Measurements from ENCODE around the gene TAOK2.

DNA sequence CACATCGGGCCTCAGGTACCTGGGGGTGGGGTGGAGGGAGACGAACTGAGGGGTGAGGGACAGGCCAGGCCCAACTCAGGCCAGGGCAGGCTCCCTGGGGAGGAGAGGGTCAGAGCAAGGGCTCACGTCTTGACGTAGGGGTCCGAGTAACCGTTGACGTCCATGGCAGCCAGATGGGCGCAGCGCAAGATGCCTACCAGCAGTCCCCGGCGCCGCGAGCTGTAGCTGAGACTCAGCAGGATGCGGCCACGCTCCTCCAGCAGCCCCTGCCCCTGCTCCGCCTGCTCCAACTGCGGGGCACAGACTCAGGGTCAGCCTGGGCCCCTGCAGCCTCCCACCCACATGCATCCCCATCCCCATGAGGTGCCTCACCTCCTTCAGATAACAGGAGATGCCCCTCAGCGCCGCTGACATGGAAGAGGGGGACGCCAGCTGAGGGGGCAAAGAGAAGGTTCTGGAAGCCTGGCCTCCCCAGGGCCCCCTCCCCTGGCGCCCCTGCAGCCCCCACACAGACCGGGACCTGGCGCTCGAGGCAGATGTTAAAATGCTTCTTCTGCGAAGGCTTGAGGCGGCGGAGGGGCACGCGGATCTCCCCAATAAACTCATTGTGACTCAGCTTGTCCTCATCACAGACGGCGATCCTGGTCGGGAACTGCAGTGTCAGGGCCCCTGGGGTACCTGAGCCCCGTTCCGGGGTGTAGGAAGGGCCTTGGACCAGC, 33.1 kb downstream of the TAOK2 start:
- no peak for TF ChIP-seq POLR2A (IDR thresholded peaks at IDR 0.05)
- TF ChIP-seq, protein P1, sequence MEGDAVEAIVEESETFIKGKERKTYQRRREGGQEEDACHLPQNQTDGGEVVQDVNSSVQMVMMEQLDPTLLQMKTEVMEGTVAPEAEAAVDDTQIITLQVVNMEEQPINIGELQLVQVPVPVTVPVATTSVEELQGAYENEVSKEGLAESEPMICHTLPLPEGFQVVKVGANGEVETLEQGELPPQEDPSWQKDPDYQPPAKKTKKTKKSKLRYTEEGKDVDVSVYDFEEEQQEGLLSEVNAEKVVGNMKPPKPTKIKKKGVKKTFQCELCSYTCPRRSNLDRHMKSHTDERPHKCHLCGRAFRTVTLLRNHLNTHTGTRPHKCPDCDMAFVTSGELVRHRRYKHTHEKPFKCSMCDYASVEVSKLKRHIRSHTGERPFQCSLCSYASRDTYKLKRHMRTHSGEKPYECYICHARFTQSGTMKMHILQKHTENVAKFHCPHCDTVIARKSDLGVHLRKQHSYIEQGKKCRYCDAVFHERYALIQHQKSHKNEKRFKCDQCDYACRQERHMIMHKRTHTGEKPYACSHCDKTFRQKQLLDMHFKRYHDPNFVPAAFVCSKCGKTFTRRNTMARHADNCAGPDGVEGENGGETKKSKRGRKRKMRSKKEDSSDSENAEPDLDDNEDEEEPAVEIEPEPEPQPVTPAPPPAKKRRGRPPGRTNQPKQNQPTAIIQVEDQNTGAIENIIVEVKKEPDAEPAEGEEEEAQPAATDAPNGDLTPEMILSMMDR (IDR thresholded peaks at IDR 0.05) = no peak

All from thyroid gland (tissue), 4 donors.